ENCODE measurements around the gene POC1A. TPM values are rescaled to one million over a fixed set of nuclear protein-coding genes. Genes with fewer than 3 reads are reported as not detected.

Gene POC1A
- total and polyA plus RNA-seq, 2 of the 8 experiments (the other 6 are each of a cell fraction or from before 2014, with no cell fraction given), result 35.7 to 39.2 TPM

DNA sequence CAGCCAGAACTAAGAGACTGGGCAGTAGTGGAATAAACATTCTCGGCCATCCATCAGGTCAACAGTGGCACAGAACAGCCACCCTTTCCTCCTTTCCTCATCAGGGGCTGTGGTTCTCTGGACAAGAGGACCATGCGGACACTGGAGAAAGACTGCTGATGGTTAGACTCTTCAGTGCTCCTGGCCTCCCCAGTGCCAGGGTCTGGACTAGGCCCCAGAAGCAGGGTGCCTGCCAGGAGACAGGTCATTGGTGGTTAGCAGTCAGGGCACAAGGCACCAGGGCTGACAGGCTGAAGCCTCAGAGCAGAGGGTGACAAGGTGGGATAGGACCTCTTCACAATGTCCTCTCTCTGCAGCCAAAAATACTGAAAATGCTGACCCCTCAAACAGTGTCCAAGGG lies 30.1 kb downstream of the POC1A start:
- Histone ChIP-seq H2AFZ (ENCODE audit: low read length) (no peak overlapping the region), H3K18ac (ENCODE audit: extremely low read depth, low read length) (no peak overlapping the region), H4K20me1 (replicated peaks in 1 of 2; ENCODE audit: control insufficient read depth in 1 of 2, insufficient read depth in 2 of 2, low read length in 2 of 2) (peaks cover 0 to 4% of the 10 kb centered on the region in 2 experiments), H2BK120ac (replicated peaks; ENCODE audit: low read depth, low read length) (no peak overlapping the region), H3K4me1 (replicated peaks in 1 of 4; ENCODE audit: control insufficient read depth in 3 of 4, insufficient read depth in 4 of 4, low read length in 3 of 4) (no peaks in the 10 kb centered on the region), H2BK5ac (ENCODE audit: low read depth, low read length) (no peak overlapping the region), H2AK5ac (ENCODE audit: low read depth, low read length) (no peak overlapping the region), H4K5ac (ENCODE audit: insufficient read length, low read depth, low read length) (no peak overlapping the region), H3K4me2 (ENCODE audit: insufficient read depth in 1 of 2, low read depth in 2 of 2, low read length in 2 of 2) (no peak overlapping the region), H3K56ac (replicated peaks; ENCODE audit: insufficient read length, low read depth, low read length) (no peak overlapping the region), H2BK20ac (ENCODE audit: low read length) (no peak overlapping the region), H3K36me3 (ENCODE audit: control insufficient read depth in 2 of 4, insufficient read depth in 4 of 4, low read length in 3 of 4) (peaks cover 9 to 21% (median 14%) of the 10 kb centered on the region in 4 experiments), H3K9me3 (ENCODE audit: insufficient read depth in 2 of 2, low read depth in 1 of 2, low read length in 1 of 2) (no peaks in the 10 kb centered on the region), H3K79me2 (ENCODE audit: control insufficient read depth in 1 of 2, insufficient read depth in 2 of 2, low read length in 2 of 2) (no peaks in the 10 kb centered on the region), H3K9ac (replicated peaks in 1 of 4; ENCODE audit: extremely low read depth in 1 of 4, low read depth in 3 of 4, low read length in 3 of 4) (no peak overlapping the region), H3K4me3 (ENCODE audit: extremely low read depth in 1 of 4, insufficient read depth in 2 of 4, low read depth in 3 of 4, low read length in 4 of 4) (no peak overlapping the region), H4K8ac (ENCODE audit: extremely low read depth, insufficient read depth, low read length) (no peak overlapping the region), H3K79me1 (ENCODE audit: low read depth, low read length) (no peaks in the 10 kb centered on the region; the same call in 1 of the 2 replicates), H3K23ac (ENCODE audit: insufficient read length) (no peak overlapping the region), H3K23me2 (ENCODE audit: low read depth, low read length) (no peaks in the 10 kb centered on the region), H3K14ac (ENCODE audit: insufficient read length) (no peak overlapping the region), H3K4ac (replicated peaks; ENCODE audit: insufficient read length, low read depth, low read length) (no peak overlapping the region), H4K91ac (replicated peaks; ENCODE audit: insufficient read length, low read length) (no peak overlapping the region), H2BK12ac (ENCODE audit: low read depth, low read length) (no peak overlapping the region), H3K27ac (ENCODE audit: low read depth, low read length) (no peak overlapping the region), H2BK15ac (ENCODE audit: low read length) (no peak overlapping the region), H3K27me3 (replicated peaks in 1 of 4; ENCODE audit: control insufficient read depth in 3 of 4, extremely low read depth in 1 of 4, insufficient read depth in 3 of 4, low read length in 3 of 4) (no peaks in the 10 kb centered on the region)
- DNase-seq (ENCODE audit: low read depth in 1 of 2, low spot score in 2 of 2), result no peak
- ChIA-PET CTCF (ENCODE audit: partially characterized antibody) (interaction anchor here (1.0 to 6.0 kb wide), 24 partner anchors 10 to 240 kb away, joined by 3 to 132 read pairs (median 7); partner anchors contain the start of gene DUSP7), POLR2A (ENCODE audit: partially characterized antibody) (interaction anchor here (0.9 to 1.5 kb wide), 4 partner anchors 15 to 141 kb away, joined by 3 to 6 read pairs (median 4); partner anchors contain the start of genes ACY1 and RPL29)
- FAIRE-seq, result no peak
- WGBS, 2 experiments (ENCODE audit: extremely low coverage in 1 of 2, insufficient coverage in 1 of 2, insufficient read length in 1 of 2, insufficient replicate concordance in 2 of 2, low coverage in 1 of 2, low lambda C conversion rate in 2 of 2, missing lambda C conversion rate in 1 of 2), result 100% methylated on average over 2 of the region's 2 CpGs; no CpG with 5 or more reads in 1 of the 2 experiments
- TF ChIP-seq SP1 (IDR thresholded peaks at IDR 0.05; ENCODE audit: low read depth, low read length) (no peak), EZH2 (IDR thresholded peaks at IDR 0.05; ENCODE audit: low read depth, low read length, severe bottlenecking) (no peak), SIRT6 (IDR thresholded peaks at IDR 0.05; ENCODE audit: low read length) (no peak), RXRA (IDR thresholded peaks at IDR 0.05; ENCODE audit: insufficient read depth, low read depth, low read length) (no peak), JUND (IDR thresholded peaks at IDR 0.05; ENCODE audit: low read length) (no peak), SAP30 (IDR thresholded peaks at IDR 0.05; ENCODE audit: insufficient read depth, insufficient replicate concordance, low read length) (no peak), CHD1 (IDR thresholded peaks at IDR 0.05; ENCODE audit: low read depth, low read length) (no peak), ASH2L (IDR thresholded peaks at IDR 0.05; ENCODE audit: low read length) (no peak), HDAC6 (IDR thresholded peaks at IDR 0.05; ENCODE audit: low read depth, low read length) (no peak), CEBPB (IDR thresholded peaks at IDR 0.05; ENCODE audit: low read depth, low read length) (no peak), SUZ12 (IDR thresholded peaks at IDR 0.05; ENCODE audit: low read length) (no peak), TAF7 (optimal IDR thresholded peaks at IDR 0.05; ENCODE audit: borderline replicate concordance, low read depth, low read length) (no peak), EGR1 (IDR thresholded peaks at IDR 0.05; ENCODE audit: borderline replicate concordance, low read depth, low read length) (no peak), KDM1A (IDR thresholded peaks at IDR 0.05; ENCODE audit: borderline replicate concordance, low read length) (no peak)
- TF ChIP-seq, protein P1, sequence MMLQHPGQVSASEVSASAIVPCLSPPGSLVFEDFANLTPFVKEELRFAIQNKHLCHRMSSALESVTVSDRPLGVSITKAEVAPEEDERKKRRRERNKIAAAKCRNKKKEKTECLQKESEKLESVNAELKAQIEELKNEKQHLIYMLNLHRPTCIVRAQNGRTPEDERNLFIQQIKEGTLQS (IDR thresholded peaks at IDR 0.05; ENCODE audit: insufficient read depth, low read depth, low read length), result no peak

All from H1 (cell line).